Amniotic stem cell (primary cell): ENCODE data around the gene KIAA0825.

Experiments
- DNase-seq: peaks from one replicate; lab custom pipeline; 2025; lab: John Stamatoyannopoulos, UW

The KIAA0825 gene, protein sequence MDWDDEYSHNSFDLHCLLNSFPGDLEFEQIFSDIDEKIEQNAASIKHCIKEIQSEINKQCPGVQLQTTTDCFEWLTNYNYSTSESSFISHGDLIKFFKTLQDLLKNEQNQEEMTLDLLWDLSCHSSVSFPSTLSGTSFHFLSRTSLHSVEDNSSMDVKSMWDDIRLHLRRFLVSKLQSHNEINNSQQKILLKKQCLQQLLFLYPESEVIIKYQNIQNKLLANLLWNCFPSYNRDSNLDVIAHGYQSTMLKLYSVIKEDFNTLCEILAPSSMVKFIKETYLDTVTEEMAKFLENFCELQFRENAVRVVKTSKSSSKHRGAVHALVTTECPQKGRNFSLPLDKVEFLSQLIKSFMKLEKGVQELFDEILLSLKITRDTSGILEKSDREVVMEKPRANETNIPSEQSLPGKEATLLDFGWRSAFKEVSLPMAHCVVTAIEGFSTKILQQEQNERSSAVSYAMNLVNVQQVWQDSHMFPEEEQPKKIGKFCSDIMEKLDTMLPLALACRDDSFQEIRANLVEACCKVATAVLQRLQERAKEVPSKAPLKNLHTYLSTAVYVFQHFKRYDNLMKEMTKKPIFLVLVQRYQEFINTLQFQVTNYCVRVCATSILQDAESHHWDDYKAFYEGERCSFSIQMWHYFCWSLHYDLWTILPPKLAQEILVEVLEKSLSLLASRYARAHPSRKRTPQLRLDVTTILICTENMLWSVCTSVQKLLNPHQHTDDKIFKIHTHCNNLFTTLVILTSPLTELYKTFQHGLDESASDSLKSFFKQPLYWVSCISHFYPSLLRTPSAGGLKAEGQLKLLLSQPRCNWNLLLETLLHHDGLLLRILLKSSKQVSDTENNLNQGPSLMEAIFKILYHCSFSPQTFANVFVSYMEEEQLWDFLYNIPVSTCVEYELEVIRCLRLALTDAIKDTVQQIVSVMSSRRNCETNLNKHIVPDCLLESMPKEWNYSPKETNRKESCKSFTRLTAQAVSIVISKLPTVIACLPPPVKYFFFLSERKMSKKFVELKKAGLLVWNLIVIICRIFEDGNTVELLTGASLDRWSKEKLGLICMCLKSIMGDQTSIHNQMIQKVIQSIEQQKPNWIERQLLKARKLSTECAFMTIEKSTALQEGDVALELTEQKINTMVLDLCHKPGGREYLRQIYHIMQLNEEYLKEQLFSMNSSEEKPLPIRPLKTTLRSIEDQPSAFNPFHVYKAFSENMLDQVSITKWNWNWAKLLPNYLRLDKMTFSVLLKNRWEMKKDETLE (N-terminal part only)

DNA sequence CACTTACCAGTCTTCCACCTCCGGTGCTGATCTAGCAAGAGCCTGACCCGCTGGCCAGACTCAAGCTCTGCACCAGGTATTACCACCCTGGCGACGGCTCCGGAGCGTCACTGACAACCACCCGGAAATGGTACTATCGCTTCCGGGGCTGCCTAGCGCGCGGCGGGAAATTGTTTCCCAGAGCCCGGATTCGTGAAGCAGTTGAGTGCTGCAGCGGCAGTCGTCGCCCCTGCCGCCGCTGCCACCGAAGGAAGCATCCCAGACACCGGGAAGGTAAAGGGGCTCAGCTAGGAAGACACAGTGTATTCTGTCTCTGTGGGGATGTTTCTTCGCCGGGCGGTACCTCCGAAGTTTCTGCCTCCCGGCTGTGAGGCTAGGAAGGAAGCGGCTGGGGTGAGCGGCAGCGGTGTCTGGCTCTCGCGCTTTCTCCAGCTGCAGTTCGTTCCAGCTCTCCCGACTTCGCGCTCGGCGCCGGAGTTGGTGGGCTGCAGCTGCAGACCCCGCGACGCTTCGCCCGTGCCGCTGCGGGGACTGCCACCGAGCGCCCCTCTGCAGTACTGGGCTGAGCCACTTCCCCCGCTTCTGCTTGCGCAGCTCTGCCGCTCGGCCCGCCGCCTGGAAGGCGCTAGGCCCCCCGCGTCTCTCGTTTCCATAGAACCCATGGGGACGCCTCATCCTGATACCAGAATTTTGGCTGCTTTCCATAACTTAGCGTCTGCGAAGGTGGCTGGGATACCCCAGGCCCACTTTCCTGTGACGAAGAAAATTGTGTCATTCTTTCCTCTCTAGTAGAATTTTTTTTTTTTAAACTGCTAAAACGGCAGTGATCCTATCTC, at the start of gene KIAA0825, which contains the start of gene SLF1:
KIAA0825 (minus strand) TSS at position 112 of the 836 bp plus-strand sequence. CDS start 81,478 bp downstream, outside the sequence.
SLF1 (plus strand) TSS at position 177 of the 836 bp plus-strand sequence. CDS start 10,142 bp downstream, outside the sequence.
- DNase-seq = peak; percentile 71

DNA sequence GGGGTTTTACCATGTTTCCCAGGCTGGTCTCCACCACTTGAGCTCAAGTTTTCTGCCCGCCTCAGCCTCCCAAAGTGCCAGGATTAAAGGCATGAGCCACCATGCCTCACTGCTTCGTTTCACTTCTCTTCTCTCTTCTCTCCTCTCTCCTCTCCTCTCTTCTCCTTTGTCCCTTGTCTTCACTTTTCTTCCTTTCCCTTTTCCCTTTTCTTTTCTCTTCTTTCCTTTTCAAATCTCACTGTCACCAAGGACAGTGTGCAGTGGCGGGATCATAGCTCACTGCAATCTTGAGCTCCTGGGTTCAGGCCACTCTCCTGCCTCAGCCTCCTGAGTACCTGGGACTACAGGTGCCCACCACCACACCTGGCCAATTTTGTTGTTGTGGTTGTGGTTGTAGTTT, 49.5 kb upstream of the KIAA0825 start:
- no peak for DNase-seq

DNA sequence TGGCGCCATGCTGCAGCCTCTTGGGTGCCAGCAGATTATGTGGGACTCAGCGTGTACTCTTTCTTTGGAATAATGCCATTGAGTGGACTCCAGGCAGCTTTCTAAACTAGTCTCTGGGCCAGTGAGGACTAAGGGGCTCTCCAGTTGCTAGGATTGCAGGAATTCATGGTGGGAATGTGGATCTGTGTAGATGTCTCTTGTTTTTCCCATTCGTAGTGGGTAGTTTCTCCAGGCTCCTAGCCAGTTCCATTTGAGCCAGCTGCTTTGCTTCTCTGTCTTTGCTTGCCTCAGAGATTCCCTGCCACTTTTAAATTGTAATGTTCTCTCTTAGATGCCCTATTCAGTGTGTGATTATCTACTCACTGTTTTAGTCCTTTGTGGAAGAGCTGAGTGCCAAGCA, 42.7 kb upstream of the KIAA0825 start:
- DNase-seq = no peak

DNA sequence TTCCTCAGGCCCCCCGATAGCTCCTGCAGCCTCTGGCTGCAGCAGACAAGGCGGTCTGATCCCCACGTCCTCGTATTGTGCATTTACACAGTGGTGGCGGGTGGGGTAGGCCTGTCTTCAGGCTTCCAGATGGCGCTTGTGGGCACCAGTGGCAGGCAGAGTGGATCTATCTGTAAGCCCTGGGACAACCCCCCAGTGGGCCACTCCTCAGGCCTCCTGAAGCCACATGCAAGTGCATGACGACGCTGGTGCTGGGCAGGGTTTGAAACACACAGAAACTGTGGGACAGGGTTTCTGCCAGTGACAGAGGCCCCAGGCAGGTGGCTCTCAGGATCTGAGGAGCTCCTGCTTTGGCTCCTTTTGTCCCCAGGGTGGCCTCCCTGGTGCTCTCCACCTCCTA, 42.1 kb upstream of the KIAA0825 start:
- DNase-seq = no peak

DNA sequence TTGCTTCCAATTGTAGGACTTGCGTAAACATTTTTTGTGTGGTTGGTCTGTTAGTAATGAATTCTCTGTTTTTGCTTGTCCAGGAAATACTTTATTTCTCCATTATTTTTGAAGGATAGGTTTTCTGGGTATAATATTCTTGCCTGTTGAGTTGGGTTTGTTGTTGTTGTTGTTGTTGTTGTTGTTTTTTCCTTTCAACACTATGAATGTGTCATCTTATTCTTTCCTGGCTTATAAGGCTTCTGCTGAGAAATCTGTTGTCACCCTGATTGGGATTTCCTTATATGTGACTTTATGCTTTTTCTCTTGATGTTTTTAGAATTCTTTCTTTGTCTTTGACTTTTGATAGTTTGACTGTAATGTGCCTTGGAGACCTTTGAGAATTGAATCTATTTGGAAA, 39.9 kb upstream of the KIAA0825 start:
- no peak for DNase-seq

DNA sequence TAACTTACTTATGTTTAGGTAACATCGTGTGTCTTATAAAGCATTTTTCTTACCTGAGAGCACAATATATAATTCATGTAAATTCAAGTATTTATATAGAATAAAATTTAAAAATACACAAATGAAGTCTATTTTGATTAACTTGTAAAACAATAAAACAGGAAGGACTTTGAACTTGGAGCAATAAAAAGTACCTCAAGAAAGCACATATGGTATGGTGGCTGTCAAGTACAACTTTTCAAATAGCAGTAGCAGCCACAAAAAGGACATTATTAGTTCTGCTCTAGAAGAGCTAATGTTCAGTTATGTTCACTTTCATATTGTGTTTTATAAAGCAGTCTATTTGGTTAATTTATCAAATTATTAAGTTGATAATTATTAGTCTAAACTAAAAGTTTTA, 31.5 kb upstream of the KIAA0825 start:
- no peak for DNase-seq

DNA sequence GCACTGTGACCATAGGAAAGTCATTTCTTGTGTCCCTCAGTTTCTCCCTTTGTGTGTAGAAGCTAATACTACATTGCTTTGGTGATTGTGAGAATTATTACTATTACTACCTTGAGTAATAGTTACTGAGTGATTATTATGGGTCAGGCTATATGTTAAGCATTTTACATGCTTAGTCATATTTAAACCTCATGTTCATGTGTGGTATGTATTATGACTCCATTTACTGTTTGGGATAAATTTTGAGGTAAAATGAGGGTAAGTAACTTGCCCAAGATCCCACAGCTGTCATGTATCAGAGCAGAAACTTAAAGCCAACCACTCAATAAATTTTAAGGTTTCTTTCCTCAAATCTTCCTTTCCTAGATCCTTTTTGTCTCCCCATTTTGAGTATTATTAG, 28.4 kb upstream of the KIAA0825 start:
- no peak for DNase-seq

DNA sequence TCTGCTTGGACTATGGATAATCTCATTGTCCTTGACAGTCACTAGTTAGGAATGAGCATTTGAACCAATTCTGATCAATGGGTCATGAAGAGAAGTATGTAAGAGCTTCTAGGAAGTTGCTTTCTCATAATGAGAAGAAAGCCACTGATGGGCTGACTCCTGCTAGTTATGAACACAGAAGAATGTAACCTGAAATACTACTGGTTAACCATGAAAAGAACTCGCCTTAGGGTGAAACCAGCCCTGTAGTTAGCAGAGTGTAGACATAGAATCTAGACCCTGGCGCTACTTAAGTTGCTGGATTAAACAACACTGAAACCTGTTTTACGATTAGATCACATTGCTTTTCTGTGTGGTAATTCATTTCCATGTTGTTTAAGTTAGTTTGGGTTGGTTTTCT, 26.6 kb upstream of the KIAA0825 start:
- no peak for DNase-seq

DNA sequence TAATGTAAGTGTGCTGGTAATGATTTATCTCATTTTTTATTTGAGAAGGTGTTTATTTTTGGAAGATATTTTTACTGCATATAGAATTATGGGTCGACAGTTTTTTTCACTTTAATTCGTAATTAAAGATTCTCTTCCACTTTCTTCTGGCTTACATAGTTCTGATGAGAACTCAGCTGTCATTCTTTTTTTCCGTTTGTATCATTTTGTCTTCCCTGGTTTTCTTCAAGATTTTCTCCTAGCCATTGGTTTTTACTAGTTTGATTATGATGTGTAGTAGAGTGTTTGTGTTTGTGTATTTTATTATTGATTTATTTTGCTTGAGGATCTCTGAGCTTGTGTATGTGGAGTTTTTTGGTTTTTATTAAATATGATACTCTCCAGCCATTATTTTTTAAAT, 21.8 kb upstream of the KIAA0825 start:
- no peak for DNase-seq

DNA sequence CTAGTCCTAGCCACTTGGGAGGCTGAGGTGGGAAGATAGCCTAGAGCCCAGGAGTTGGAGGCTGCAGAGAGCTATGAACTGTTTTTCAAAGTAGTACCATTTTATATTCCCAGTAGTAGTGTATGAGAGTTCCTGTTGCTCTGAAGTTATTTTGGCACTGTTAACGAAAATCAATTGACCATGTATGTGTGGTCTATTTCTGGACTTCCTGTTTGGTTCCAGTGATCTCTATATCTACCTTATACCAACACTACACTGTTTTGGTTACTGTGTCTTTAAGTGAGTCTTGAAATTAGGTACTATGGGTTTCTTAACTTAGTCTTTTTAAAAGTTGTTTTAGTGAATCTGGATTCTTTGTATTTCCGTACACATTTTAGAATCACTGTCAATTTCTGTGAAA, 13.6 kb upstream of the KIAA0825 start:
- DNase-seq = no peak

DNA sequence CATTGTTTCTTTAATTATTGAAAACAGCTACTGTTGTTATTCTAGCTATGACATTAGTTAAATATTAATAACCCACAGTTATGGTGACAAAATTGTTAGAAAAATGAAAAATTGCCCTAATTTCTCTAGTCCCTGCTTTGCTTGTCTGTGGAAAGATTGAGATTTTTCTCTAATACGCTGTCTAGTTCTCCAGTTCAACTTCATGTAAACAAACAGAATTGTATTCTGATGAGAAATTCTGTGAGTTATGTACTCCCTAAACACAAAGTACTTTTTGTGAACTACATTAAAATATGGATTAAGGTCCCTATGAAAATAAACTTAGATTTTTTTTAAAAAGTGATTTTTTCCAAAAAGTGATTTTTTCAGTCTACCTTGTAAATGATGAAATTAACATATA, 8.8 kb upstream of the KIAA0825 start:
- no peak for DNase-seq

DNA sequence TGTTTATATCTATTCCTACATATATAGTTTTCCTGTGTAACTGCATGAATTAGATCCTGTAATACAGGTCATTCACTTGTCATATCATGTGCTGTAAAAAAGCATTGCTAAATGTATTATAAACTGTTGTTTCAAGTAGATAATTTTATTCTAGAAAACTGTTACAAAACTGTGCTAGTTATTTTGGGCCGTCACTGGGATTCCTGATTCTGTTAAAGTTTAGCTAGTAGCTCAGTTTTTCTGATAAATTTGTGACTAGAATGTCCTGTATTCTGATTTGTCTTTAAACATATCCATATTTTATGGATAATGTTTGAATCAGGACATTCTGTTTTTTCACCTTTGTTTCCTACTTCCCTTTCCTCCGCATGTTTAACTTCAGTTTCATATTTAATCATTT, 5.5 kb upstream of the KIAA0825 start:
- DNase-seq = no peak

DNA sequence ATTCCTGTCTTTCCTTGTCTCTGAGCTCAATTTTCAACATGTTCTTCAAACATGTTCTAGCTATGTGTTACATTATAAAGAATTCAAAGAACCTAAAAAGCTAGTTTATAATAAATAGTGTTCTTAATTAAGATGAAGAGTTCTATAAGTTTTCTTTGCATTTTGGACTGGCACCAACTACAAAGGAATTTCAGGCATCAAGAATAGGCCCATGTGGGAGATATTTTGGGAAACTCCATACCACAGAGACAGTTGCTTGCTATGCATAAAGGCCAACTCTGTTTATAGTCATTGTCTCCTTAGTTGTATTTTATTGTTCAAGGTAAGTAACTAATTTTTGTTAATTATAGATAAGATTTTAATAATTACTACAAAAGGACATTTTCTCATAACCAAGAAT, 4.6 kb upstream of the KIAA0825 start:
- no peak for DNase-seq

DNA sequence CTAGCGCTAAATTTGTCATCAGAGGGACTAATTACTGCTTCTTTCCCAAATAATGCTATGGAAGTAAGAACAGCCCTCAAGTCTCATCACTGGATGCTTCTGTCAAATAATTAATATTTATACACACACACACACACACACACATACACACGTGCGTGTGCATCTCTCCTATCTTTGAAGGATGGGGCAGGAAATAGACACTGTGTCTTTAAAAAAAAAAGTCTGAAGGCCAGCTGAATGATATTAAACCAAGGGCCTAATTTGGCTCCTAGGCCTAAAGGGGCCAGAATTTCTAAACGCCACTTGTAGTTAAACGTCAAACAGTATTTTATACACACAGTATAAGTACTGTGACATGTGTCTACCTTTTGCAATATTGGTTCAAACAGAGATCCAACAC, 3.4 kb upstream of the KIAA0825 start:
- DNase-seq = no peak

DNA sequence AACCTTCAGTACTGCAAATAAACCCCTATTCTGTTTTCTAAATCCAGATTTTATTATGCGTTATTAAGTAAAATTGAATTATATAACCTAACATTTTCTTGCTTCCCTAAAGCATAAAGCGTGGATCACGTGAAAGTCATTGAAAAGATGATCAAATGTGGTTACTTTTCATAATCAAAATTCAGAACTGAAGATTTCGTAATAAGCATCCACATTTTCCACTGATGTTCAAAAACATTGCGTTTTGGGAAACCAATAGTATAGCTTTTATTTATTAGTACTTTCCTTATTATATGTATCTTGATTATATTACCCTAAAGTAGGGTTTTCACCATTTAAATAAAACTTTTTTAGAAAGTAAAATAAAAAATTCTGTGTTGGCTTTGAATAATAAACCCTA, 1.9 kb upstream of the KIAA0825 start:
- DNase-seq = no peak

DNA sequence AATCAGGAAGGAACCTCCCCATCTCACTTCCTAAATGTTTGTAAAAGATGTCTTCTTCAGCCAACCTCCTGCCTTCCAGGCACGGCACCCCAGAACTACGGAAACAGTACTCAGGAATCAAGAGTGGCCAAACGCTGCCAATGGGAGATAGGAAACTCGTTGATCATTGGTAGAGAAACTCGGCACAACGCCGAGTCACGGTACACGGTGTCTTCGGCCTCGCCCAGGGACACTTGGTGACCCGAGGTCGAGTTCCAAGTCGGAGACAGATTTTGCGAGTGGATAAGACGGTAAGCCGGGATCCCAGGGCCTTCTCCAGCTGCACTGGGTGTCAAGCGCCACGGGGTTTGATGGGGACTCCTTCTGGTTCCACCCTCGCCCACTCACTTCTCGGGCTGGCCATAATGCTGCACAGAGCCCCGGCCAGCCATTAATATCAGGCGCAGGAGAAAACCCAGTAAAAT, 343 bp downstream of the KIAA0825 start:
- peak; percentile 3 for DNase-seq

DNA sequence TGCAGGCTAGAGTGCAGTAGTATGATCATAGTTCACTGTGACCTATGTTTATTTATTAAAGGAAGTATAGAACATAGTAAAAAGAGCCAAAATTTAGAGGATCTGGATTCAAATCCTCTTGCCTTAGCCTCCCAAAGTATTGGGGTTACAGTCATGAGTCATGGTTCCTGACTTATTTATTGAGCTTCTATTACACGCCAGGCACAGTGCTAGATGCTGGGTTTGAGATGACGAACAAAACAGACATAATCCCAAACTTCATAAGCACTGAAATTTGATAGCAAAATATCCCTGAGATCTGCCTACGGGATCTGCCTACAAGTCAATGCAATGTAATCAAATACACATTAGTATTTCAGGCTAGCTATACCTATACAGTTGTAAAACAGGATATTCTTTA, 2.5 kb downstream of the KIAA0825 start:
- DNase-seq = no peak

DNA sequence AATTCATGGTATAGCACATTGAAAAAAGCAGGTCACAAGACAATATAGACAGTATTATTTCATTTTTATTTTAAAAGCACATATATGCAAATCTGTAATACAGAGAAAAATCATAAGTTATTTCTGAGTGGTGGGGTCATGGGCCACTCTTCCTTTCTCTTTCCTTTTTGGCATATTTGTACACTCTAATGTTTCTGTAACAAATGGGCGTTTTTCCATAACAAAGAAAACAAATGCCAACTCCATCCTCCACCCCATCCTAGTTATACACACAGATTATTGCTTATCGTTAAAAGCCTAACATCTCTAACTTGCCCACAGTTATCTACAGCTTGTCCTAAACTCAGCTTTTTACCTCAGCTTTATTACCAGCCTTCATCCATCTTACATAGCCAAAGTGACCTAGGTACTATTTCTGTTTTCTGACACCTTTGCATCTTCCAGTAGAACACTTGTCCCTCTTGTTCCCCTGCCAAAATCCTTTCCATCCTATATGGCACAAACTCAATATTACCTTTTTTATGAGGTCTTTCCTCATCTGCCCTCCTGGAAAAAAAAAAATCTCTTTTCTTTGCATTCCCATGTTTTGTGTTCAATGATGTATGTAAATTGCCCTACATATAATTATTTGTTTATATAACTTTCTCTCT, 4.1 kb downstream of the KIAA0825 start:
- DNase-seq = no peak

DNA sequence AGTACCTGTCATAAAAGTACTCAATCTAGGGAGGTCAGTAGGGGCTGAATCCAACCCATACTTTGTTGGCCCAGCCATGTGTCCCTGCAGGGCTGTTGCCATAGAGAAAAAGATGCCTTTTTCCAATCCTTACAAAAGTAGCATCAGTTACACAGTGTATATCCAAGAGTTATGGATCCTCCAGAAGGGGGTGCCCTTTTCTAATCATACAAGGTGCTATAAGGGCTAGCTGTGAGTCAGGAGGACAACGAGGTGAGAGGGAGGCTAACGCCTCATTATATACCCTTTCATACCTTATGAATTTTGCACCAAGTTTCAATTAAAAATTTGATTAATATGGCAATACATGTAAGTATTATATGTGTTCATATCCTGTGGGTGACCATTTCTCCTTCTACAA, 4.8 kb downstream of the KIAA0825 start:
- DNase-seq = no peak

DNA sequence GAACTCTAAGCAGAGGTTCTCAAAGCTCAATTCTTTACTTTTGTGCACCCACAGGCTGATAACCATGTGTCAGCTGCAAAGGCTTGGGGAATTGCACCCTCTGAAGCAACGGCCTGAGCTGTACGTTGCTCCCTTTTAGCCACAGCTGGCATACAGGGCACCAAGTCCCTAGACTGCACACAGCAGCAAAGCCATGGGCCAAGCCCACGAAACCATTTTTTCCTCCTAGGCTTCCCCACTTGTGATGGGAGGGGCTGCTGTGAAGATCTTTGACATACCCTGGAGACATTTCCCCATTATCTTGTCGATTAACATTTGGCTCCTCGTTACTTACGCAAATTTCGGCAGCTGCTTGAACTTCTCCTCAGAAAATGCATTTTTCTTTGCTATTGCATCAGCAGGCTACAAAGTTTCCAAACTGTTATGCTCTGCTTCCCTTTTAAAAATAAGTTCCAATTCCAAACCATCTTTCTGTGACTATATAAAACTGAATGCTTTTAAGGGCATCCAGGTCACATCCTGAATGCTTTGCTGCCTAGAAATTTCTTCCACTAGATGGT, 23.0 kb downstream of the KIAA0825 start:
- no peak for DNase-seq
